Skin of body (tissue), 2 donors: ENCODE measurements around the gene GDI1. TPM values are rescaled to one million over a fixed set of nuclear protein-coding genes. Genes with fewer than 3 reads are reported as not detected.

Experiments used
- DNase-seq: peaks from one replicate; lab custom pipeline; 2025; lab: John Stamatoyannopoulos, UW
- total RNA-seq: library from RNA; depleted of rRNA; stranded (reverse); fragments of >200 nt; gene quantifications from one replicate; pipeline ENCODE4 v1.2.3, GENCODE V29; 2014

GDI1 gene
- total RNA-seq, 1 donor from 2014 or later: 58.2 TPM

- DNase-seq: no peak
Measured at GRCh38 chrX:154459832-154460231, 22.9 kb downstream of the GDI1 start.

GRCh38 chrX:154460326-154460725, 23.4 kb downstream of the GDI1 start:
- no peak for DNase-seq

- no peak for DNase-seq
Measured at GRCh38 chrX:154462396-154462795, 25.4 kb downstream of the GDI1 start.

- no peak for DNase-seq
Measured at GRCh38 chrX:154463611-154464220, 26.8 kb downstream of the GDI1 start.

- no peak for DNase-seq
Measured at GRCh38 chrX:154464806-154465365, 27.9 kb downstream of the GDI1 start.

- no peak for DNase-seq
Measured at GRCh38 chrX:154465601-154466000, 28.6 kb downstream of the GDI1 start.

- no peak for DNase-seq
Measured at GRCh38 chrX:154466036-154466435, 29.1 kb downstream of the GDI1 start.

GRCh38 chrX:154466907-154467306, 30.0 kb downstream of the GDI1 start:
- no peak for DNase-seq

- DNase-seq: no peak
Measured at GRCh38 chrX:154467556-154467955, 30.6 kb downstream of the GDI1 start.

- DNase-seq: no peak
Measured at GRCh38 chrX:154468217-154468616, 31.3 kb downstream of the GDI1 start.

- DNase-seq: no peak
Measured at GRCh38 chrX:154469114-154469513, 32.2 kb downstream of the GDI1 start.

GRCh38 chrX:154469880-154470279, 32.9 kb downstream of the GDI1 start:
- no peak for DNase-seq

GRCh38 chrX:154470434-154470833, 33.5 kb downstream of the GDI1 start:
- DNase-seq: no peak

- no peak for DNase-seq
Measured at GRCh38 chrX:154470914-154471568, 34.1 kb downstream of the GDI1 start.

GRCh38 chrX:154471839-154472684, 35.1 kb downstream of the GDI1 start:
- DNase-seq: no peak

- no peak for DNase-seq
Measured at GRCh38 chrX:154472685-154473632, 36.0 kb downstream of the GDI1 start.

GRCh38 chrX:154473683-154474082, 36.7 kb downstream of the GDI1 start:
- no peak for DNase-seq

GRCh38 chrX:154476821-154477220, 39.9 kb downstream of the GDI1 start:
- no peak for DNase-seq

GRCh38 chrX:154477891-154478477, 41.0 kb downstream of the GDI1 start:
- no peak for DNase-seq
